Lung (tissue), 12 donors: Measurements from ENCODE around the gene RABGAP1. TPM values are rescaled to one million over a fixed set of nuclear protein-coding genes. Genes with fewer than 3 reads are reported as not detected.

Experiments
- ATAC-seq: fragments of 200-7000 bp; cut with Tn5 transposase; one replicate; pipeline ENCODE4 v1.9.1; 2020; ENCODE audit warnings: moderate number of reproducible peaks; ENCODE audit not compliant: insufficient read depth, low FRiP score
- DNase-seq, 3 donors: peaks; one replicate each; pipeline ENCODE4 v3.0.0-alpha.2; 2013 to 2017
- H3K27ac ChIP-seq, 2 donors: one replicate each; pipeline ENCODE4 v1.5.1; 2013; ENCODE audit warnings: mild to moderate bottlenecking in 2 of 2, moderate library complexity in 2 of 2, control low read depth in 1 of 2, inconsistent platforms in 1 of 2, low read depth in 1 of 2, low read length in 1 of 2
- H3K27me3 ChIP-seq, 3 donors: one replicate each; pipeline ENCODE4 v1.5.1; 2013; ENCODE audit warnings: low read length in 2 of 3; ENCODE audit not compliant: control insufficient read depth in 3 of 3, insufficient read depth in 3 of 3
- H3K36me3 ChIP-seq, 4 donors: one replicate each; pipeline ENCODE4 v1.5.1; 2013; ENCODE audit warnings: low read length in 4 of 4, mild to moderate bottlenecking in 1 of 4, moderate library complexity in 1 of 4; ENCODE audit not compliant: control insufficient read depth in 4 of 4, insufficient read depth in 4 of 4
- H3K4me1 ChIP-seq, 5 donors: one replicate each; pipeline ENCODE4 v1.5.1; 2013; ENCODE audit warnings: low read length in 5 of 5, mild to moderate bottlenecking in 2 of 5, moderate library complexity in 1 of 5; ENCODE audit not compliant: control insufficient read depth in 5 of 5, insufficient read depth in 5 of 5
- H3K4me3 ChIP-seq: one replicate; pipeline ENCODE4 v1.5.1; 2013; ENCODE audit warnings: mild to moderate bottlenecking, control low read depth, moderate library complexity
- H3K9ac ChIP-seq, 2 donors: one replicate each; pipeline ENCODE4 v1.5.1; 2013; ENCODE audit warnings: low read length in 2 of 2, control low read depth in 1 of 2; ENCODE audit not compliant: insufficient read depth in 1 of 2
- H3K9me3 ChIP-seq, 4 donors: one replicate each; pipeline ENCODE4 v1.5.1; 2013; ENCODE audit warnings: low read length in 3 of 4, mild to moderate bottlenecking in 1 of 4, moderate library complexity in 1 of 4; ENCODE audit not compliant: control insufficient read depth in 4 of 4, insufficient read depth in 3 of 4
- CTCF ChIP-seq: IDR thresholded peaks from 2 replicates; pipeline ENCODE4 v1.5.1; 2012; ENCODE audit warnings: mild to moderate bottlenecking; ENCODE audit errors: control extremely low read depth, extremely low read depth
- WGBS, 2 donors: extraction: QIAGEN DNeasy Blood & Tissue Kit; methylation state at CpG; one replicate each; pipeline ENCODE4 v1.1.7; 2013; 5-methylcytosine and 5-hydroxymethylcytosine counted together
- polyA plus RNA-seq, 2 donors: library from polyadenylated mRNA; stranded (reverse); fragments of 200-250 nt; gene quantifications; one replicate each; pipeline ENCODE4 v1.2.1, GENCODE V29; 2013
- total RNA-seq, 2 donors: library from RNA; depleted of rRNA in 1 of 2; stranded (reverse); fragments of >200 nt in 1 of 2; gene quantifications; one replicate each; pipeline ENCODE4 v1.2.1, GENCODE V29; 2014 to 2021
- donor health status: control.
- donor health status: control.
- donor health status: Bipolar disorder and iron deficiency.
- donor health status: healthy.
- donor health status: DM: yes; HTN: yes; CAD: no.

RABGAP1 gene
- total and polyA plus RNA-seq, 4 donors: 9.6 to 103 (median 34.9) TPM

GRCh38 chr9:123036893-123037545, 96.2 kb downstream of the RABGAP1 start:
- H3K4me1 ChIP-seq: peaks cover 0 to 11% (median 6%) of the 10 kb centered on the region in 5 donors
- 47 to 57% methylated on average over 3 of the region's 3 CpGs for WGBS, 2 donors

GRCh38 chr9:123039617-123040219, 98.9 kb downstream of the RABGAP1 start:
- H3K4me3 ChIP-seq: no peak overlapping the region
- no peaks in the 10 kb centered on the region for H3K27me3 ChIP-seq
- DNase-seq (no peak), ATAC-seq (no peak)
- H3K36me3 ChIP-seq: peaks cover 1 to 10% (median 5%) of the 10 kb centered on the region in 4 donors
- peaks cover 0 to 6% (median 3%) of the 10 kb centered on the region in 5 donors for H3K4me1 ChIP-seq
- no peak for TF ChIP-seq CTCF
- H3K9ac ChIP-seq: no peak overlapping the region
- no peak overlapping the region for H3K27ac ChIP-seq
- peaks cover 0 to 3% (median 0%) of the 10 kb centered on the region in 4 donors for H3K9me3 ChIP-seq
- WGBS, 2 donors: 51 to 53% methylated on average over 1 of the region's 1 CpG

More at GRCh38 chr9:123036893-123037545, 96.2 kb downstream of the RABGAP1 start:
- H3K9me3 ChIP-seq: no peaks in the 10 kb centered on the region
- ATAC-seq (no peak), DNase-seq (no peak)
- no peak overlapping the region for H3K27ac ChIP-seq
- TF ChIP-seq CTCF: no peak
- H3K4me3 ChIP-seq: no peak overlapping the region
- no peak overlapping the region for H3K9ac ChIP-seq
- no peaks in the 10 kb centered on the region for H3K27me3 ChIP-seq
- H3K36me3 ChIP-seq: peaks cover 1 to 13% (median 6%) of the 10 kb centered on the region in 4 donors

- TF ChIP-seq CTCF: no peak
- peaks cover 0 to 3% (median 0%) of the 10 kb centered on the region in 4 donors for H3K9me3 ChIP-seq
- WGBS, 2 donors: 69 to 71% methylated on average over 1 of the region's 1 CpG
- no peak overlapping the region for H3K27ac ChIP-seq
- DNase-seq (no peak), ATAC-seq (no peak)
- H3K9ac ChIP-seq: no peak overlapping the region
- H3K36me3 ChIP-seq: peaks cover 0 to 5% (median 2%) of the 10 kb centered on the region in 4 donors
- peaks cover 0 to 17% (median 3%) of the 10 kb centered on the region in 5 donors for H3K4me1 ChIP-seq
- no peaks in the 10 kb centered on the region for H3K27me3 ChIP-seq
- no peak overlapping the region for H3K4me3 ChIP-seq
These were observed 100.0 kb downstream of the RABGAP1 start for GRCh38 chr9:123040801-123041200.
